WTC11 (cell line): ENCODE results near the gene GJA8. TPM values are rescaled to one million over a fixed set of nuclear protein-coding genes. Genes with fewer than 3 reads are reported as not detected.

ENCODE experiments used
- ATAC-seq: fragments of 200-7000 bp; cut with Tn5 transposase; 2 replicates; pipeline ENCODE4 v1.10.0; 2021; ENCODE audit warnings: mild to moderate bottlenecking, moderate library complexity
- CTCF ChIA-PET: fragments of 300-600 bp; sonication (Branson Sonifier 250); formaldehyde crosslinking; loops from one replicate; lab custom pipeline; 2021; ENCODE audit warnings: antibody characterized with exemption; lab: Charles Lee
- POLR2A ChIA-PET: fragments of 350-600 bp; sonication (Branson Sonifier 250); formaldehyde crosslinking; loops from one replicate; lab custom pipeline; 2021; ENCODE audit warnings: antibody characterized with exemption; lab: Charles Lee
- DNase-seq: peaks from one replicate; pipeline ENCODE4 v3.0.0; 2021; ENCODE audit warnings: low spot score
- H3K27ac Mint-ChIP-seq: 2 replicates; pipeline ENCODE4 v1.8.0; 2021; ENCODE audit warnings: mixed read lengths
- H3K27me3 Mint-ChIP-seq: 2 replicates; pipeline ENCODE4 v1.8.0; 2021; ENCODE audit warnings: low read depth, mild to moderate bottlenecking, moderate library complexity, mixed read lengths
- H3K36me3 Mint-ChIP-seq: 2 replicates; pipeline ENCODE4 v1.8.0; 2021; ENCODE audit warnings: mixed read lengths
- H3K4me1 Mint-ChIP-seq: 2 replicates; pipeline ENCODE4 v1.8.0; 2022; ENCODE audit warnings: mixed read lengths
- H3K4me3 Mint-ChIP-seq: 2 replicates; pipeline ENCODE4 v1.8.0; 2021; ENCODE audit warnings: mild to moderate bottlenecking, moderate library complexity, mixed read lengths
- H3K9me3 Mint-ChIP-seq: 2 replicates; pipeline ENCODE4 v1.8.0; 2021; ENCODE audit warnings: mixed read lengths
- CREB1 ChIP-seq: sonication (generic); formaldehyde crosslinking; IDR thresholded peaks from 2 replicates; pipeline ENCODE4 v1.8.0; 2023; ENCODE audit warnings: mild to moderate bottlenecking, missing genetic modification reagents
- FOXJ3 ChIP-seq: sonication (generic); formaldehyde crosslinking; IDR thresholded peaks from 2 replicates; pipeline ENCODE4 v1.9.0; 2021; ENCODE audit warnings: missing genetic modification reagents, mild to moderate bottlenecking, borderline replicate concordance
- JAZF1 ChIP-seq: fragments of 250-450 bp; sonication (Bioruptor Pico); IDR thresholded peaks from 2 replicates; pipeline ENCODE4 v1.9.0; 2021; ENCODE audit warnings: moderate library complexity, mild to moderate bottlenecking, inconsistent platforms
- KAT7 ChIP-seq: sonication (generic); formaldehyde crosslinking; IDR thresholded peaks from 2 replicates; pipeline ENCODE4 v1.8.1; 2023; ENCODE audit warnings: missing genetic modification reagents, mild to moderate bottlenecking, borderline replicate concordance
- MXD4 ChIP-seq: fragments of 250-450 bp; sonication (Bioruptor Pico); IDR thresholded peaks from 2 replicates; pipeline ENCODE4 v1.8.0; 2021; ENCODE audit warnings: mild to moderate bottlenecking, moderate library complexity, borderline replicate concordance
- MYBL2 ChIP-seq: sonication (generic); formaldehyde crosslinking; IDR thresholded peaks from 2 replicates; pipeline ENCODE4 v1.8.1; 2023; ENCODE audit warnings: mild to moderate bottlenecking, moderate library complexity, missing genetic modification reagents
- NFE2L1 ChIP-seq: sonication (generic); formaldehyde crosslinking; IDR thresholded peaks from 2 replicates; pipeline ENCODE4 v1.8.1; 2023; ENCODE audit warnings: missing genetic modification reagents
- NFYB ChIP-seq: sonication (generic); formaldehyde crosslinking; conservative IDR thresholded peaks from 2 replicates; pipeline ENCODE4 v1.8.0; 2022; ENCODE audit warnings: low read depth, missing genetic modification reagents
- TCF7 ChIP-seq: sonication (generic); formaldehyde crosslinking; IDR thresholded peaks from 2 replicates; pipeline ENCODE4 v1.8.0; 2022; ENCODE audit warnings: mild to moderate bottlenecking, low read depth, missing genetic modification reagents, moderate library complexity
- total RNA-seq: library from RNA; stranded (reverse); gene quantifications from 3 replicates; pipeline ENCODE4 v1.2.3, GENCODE V29; 2021
- TF ChIP-seq, protein P1 (sequence below): sonication (generic); formaldehyde crosslinking; IDR thresholded peaks from 2 replicates; pipeline ENCODE4 v1.8.0; 2023; ENCODE audit warnings: missing genetic modification reagents, mild to moderate bottlenecking, borderline replicate concordance
- TF ChIP-seq, protein P2 (sequence below): sonication (generic); formaldehyde crosslinking; IDR thresholded peaks from 2 replicates; pipeline ENCODE4 v1.8.1; 2023; ENCODE audit warnings: mild to moderate bottlenecking, missing genetic modification reagents, moderate library complexity
- TF ChIP-seq, protein P3 (sequence below): sonication (generic); formaldehyde crosslinking; IDR thresholded peaks from 2 replicates; pipeline ENCODE4 v1.8.1; 2023; ENCODE audit warnings: mild to moderate bottlenecking, moderate library complexity, missing genetic modification reagents
- TF ChIP-seq, protein P4 (sequence below): fragments of 200-600 bp; IDR thresholded peaks from 2 replicates; pipeline ENCODE4 v1.8.0; 2022; ENCODE audit warnings: antibody characterized with exemption
- TF ChIP-seq, protein P5 (sequence below): sonication (generic); formaldehyde crosslinking; IDR thresholded peaks from 2 replicates; pipeline ENCODE4 v1.8.0; 2022; ENCODE audit warnings: mild to moderate bottlenecking, missing genetic modification reagents

GJA8 gene
- total RNA-seq, 1 experiment from 2014 or later, result not detected

DNA sequence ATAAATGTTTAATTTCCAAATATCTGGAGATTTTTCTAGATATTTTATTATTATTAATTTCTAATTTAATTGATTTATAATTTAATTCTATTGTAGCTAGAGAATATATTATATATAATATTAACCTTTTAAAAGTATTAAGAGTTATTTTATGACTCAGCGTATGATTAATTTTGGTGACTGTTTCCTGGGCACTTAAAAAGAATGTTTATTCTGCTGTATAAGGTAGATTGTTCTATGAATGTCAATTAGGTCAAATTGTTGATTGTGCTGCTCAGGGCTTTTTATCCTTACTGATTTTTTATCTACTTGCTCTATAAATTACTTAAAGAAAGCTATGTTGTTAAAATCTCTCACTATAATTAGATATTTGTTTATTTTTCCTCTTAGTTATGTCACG is 20.1 kb upstream of the GJA8 start (continued):
- TF ChIP-seq, protein P1, sequence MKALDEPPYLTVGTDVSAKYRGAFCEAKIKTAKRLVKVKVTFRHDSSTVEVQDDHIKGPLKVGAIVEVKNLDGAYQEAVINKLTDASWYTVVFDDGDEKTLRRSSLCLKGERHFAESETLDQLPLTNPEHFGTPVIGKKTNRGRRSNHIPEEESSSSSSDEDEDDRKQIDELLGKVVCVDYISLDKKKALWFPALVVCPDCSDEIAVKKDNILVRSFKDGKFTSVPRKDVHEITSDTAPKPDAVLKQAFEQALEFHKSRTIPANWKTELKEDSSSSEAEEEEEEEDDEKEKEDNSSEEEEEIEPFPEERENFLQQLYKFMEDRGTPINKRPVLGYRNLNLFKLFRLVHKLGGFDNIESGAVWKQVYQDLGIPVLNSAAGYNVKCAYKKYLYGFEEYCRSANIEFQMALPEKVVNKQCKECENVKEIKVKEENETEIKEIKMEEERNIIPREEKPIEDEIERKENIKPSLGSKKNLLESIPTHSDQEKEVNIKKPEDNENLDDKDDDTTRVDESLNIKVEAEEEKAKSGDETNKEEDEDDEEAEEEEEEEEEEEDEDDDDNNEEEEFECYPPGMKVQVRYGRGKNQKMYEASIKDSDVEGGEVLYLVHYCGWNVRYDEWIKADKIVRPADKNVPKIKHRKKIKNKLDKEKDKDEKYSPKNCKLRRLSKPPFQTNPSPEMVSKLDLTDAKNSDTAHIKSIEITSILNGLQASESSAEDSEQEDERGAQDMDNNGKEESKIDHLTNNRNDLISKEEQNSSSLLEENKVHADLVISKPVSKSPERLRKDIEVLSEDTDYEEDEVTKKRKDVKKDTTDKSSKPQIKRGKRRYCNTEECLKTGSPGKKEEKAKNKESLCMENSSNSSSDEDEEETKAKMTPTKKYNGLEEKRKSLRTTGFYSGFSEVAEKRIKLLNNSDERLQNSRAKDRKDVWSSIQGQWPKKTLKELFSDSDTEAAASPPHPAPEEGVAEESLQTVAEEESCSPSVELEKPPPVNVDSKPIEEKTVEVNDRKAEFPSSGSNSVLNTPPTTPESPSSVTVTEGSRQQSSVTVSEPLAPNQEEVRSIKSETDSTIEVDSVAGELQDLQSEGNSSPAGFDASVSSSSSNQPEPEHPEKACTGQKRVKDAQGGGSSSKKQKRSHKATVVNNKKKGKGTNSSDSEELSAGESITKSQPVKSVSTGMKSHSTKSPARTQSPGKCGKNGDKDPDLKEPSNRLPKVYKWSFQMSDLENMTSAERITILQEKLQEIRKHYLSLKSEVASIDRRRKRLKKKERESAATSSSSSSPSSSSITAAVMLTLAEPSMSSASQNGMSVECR (CRISPR knock-in tag), result no peak
- TF ChIP-seq CREB1 (CRISPR knock-in tag) (no peak), MYBL2 (CRISPR knock-in tag) (no peak), JAZF1 (CRISPR knock-in tag) (no peak)
- TF ChIP-seq, protein P2, sequence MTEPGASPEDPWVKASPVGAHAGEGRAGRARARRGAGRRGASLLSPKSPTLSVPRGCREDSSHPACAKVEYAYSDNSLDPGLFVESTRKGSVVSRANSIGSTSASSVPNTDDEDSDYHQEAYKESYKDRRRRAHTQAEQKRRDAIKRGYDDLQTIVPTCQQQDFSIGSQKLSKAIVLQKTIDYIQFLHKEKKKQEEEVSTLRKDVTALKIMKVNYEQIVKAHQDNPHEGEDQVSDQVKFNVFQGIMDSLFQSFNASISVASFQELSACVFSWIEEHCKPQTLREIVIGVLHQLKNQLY (CRISPR knock-in tag), result no peak

DNA sequence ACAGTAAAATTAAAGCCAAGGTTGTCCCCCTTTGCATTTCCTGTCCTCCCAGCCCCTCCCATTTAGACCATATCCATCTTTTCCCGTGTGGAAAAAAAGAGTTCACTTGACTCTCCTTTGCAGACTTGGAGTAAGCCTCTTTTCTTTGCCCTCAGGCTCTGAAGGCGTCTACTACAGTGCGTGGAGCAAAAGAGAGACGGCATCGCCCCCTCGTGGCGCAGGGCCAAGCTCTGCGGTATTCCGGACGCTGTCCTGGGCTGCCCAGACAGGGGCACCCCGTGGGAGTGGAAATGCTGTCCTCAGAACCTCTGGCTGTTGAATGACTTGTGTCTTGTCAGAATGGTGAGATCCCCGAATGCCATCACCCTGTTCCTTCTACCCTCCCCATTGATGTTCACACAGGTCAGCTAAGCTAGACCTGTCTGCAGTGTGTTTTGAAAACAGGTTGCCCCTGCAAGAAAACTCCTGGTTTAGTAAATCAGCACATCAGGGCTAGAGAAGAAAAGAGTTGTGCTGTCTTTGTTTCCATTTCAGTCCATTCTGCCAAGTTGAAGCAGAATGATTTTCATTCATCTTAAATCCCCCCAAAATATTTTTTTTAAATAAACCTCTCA is 12.3 kb upstream of the GJA8 start:
- ChIA-PET POLR2A (no interaction called here), CTCF (interaction anchor here (0.6 to 3.9 kb wide), 12 partner anchors 18 to 501 kb away, joined by 3 to 143 read pairs (median 3); partner anchors contain the start of gene ACP6)
- Mint-ChIP-seq H3K4me3 (no peak overlapping the region), H3K36me3 (no peaks in the 10 kb centered on the region), H3K27ac (no peak overlapping the region), H3K27me3 (no peaks in the 10 kb centered on the region; the same call in 1 of the 2 replicates), H3K9me3 (no peaks in the 10 kb centered on the region), H3K4me1 (peaks cover 21% of the 10 kb centered on the region)
- TF ChIP-seq KAT7 (CRISPR knock-in tag) (no peak), NFE2L1 (no peak), CREB1 (CRISPR knock-in tag) (no peak)
- TF ChIP-seq, protein P3, sequence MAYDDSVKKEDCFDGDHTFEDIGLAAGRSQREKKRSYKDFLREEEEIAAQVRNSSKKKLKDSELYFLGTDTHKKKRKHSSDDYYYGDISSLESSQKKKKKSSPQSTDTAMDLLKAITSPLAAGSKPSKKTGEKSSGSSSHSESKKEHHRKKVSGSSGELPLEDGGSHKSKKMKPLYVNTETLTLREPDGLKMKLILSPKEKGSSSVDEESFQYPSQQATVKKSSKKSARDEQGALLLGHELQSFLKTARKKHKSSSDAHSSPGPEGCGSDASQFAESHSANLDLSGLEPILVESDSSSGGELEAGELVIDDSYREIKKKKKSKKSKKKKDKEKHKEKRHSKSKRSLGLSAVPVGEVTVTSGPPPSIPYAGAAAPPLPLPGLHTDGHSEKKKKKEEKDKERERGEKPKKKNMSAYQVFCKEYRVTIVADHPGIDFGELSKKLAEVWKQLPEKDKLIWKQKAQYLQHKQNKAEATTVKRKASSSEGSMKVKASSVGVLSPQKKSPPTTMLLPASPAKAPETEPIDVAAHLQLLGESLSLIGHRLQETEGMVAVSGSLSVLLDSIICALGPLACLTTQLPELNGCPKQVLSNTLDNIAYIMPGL (CRISPR knock-in tag), result no peak
- TF ChIP-seq, protein P4, sequence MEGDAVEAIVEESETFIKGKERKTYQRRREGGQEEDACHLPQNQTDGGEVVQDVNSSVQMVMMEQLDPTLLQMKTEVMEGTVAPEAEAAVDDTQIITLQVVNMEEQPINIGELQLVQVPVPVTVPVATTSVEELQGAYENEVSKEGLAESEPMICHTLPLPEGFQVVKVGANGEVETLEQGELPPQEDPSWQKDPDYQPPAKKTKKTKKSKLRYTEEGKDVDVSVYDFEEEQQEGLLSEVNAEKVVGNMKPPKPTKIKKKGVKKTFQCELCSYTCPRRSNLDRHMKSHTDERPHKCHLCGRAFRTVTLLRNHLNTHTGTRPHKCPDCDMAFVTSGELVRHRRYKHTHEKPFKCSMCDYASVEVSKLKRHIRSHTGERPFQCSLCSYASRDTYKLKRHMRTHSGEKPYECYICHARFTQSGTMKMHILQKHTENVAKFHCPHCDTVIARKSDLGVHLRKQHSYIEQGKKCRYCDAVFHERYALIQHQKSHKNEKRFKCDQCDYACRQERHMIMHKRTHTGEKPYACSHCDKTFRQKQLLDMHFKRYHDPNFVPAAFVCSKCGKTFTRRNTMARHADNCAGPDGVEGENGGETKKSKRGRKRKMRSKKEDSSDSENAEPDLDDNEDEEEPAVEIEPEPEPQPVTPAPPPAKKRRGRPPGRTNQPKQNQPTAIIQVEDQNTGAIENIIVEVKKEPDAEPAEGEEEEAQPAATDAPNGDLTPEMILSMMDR, result peak; percentile 68; the same call in 1 of the 2 replicates
- DNase-seq (peak; percentile 92), ATAC-seq (peak; percentile 96)

DNA sequence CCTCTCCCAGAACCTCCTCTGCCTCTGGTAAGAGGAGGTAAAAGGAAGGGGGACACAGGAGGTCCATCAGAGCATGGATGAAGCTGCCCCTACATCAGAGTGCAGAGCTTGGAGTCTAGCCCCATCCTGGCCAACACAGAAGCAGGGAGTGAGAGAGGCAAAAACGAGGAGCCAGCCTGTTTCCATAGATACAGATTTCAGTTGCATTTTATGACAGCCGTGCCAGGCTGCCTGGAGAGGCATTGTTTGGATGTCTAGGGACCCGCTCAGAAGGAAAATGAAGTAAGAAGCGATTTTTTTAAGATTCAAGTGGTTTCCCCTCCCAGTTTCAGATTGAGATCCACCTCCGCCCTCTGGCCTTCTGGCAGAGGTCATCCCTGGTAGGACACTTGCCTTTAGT is 11.5 kb upstream of the GJA8 start:
- ATAC-seq, result no peak
- H3K4me3 Mint-ChIP-seq, result no peak overlapping the region
- ChIA-PET CTCF (interaction anchor here (1.0 to 3.9 kb wide), 3 partner anchors 19 to 189 kb away, joined by 3 to 143 read pairs (median 44); no protein-coding TSS in a partner anchor), POLR2A (no interaction called here)
- H3K36me3 Mint-ChIP-seq, result no peaks in the 10 kb centered on the region
- H3K27me3 Mint-ChIP-seq, result no peaks in the 10 kb centered on the region; the same call in 1 of the 2 replicates
- H3K9me3 Mint-ChIP-seq, result no peaks in the 10 kb centered on the region
- TF ChIP-seq TCF7, result no peak
- no peak for TF ChIP-seq MXD4 (CRISPR knock-in tag)
- TF ChIP-seq NFYB (CRISPR knock-in tag), result no peak
- no peak for TF ChIP-seq FOXJ3 (CRISPR knock-in tag)
- TF ChIP-seq CREB1 (CRISPR knock-in tag), result no peak
- TF ChIP-seq, protein P5, sequence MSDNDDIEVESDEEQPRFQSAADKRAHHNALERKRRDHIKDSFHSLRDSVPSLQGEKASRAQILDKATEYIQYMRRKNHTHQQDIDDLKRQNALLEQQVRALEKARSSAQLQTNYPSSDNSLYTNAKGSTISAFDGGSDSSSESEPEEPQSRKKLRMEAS (CRISPR knock-in tag), result no peak
- TF ChIP-seq, all 79 proteins: peak for 0
- no peak for DNase-seq
- peaks cover 21% of the 10 kb centered on the region for H3K4me1 Mint-ChIP-seq
- H3K27ac Mint-ChIP-seq, result no peak overlapping the region
